Mucosa of gallbladder (tissue), 1 donor: ENCODE measurements around the gene ADCY1. TPM values are rescaled to one million over a fixed set of nuclear protein-coding genes. Genes with fewer than 3 reads are reported as not detected.
"Not testable (repeated sequence)": the region's sequence is repeated elsewhere in the genome, so short reads cannot be mapped to it uniquely, and the experiment has no call there.

Experiments used
- DNase-seq: peaks from one replicate; pipeline ENCODE4 v3.0.0-alpha.2; 2020; ENCODE audit warnings: low spot score
- total RNA-seq: library from RNA; stranded (reverse); gene quantifications from one replicate; pipeline ENCODE4 v1.2.1, GENCODE V29; 2021
- donor health status: DM: no; HTN: no; CAD: no.

Gene ADCY1
- total RNA-seq, 1 donor from 2014 or later = 1.5 TPM

DNA sequence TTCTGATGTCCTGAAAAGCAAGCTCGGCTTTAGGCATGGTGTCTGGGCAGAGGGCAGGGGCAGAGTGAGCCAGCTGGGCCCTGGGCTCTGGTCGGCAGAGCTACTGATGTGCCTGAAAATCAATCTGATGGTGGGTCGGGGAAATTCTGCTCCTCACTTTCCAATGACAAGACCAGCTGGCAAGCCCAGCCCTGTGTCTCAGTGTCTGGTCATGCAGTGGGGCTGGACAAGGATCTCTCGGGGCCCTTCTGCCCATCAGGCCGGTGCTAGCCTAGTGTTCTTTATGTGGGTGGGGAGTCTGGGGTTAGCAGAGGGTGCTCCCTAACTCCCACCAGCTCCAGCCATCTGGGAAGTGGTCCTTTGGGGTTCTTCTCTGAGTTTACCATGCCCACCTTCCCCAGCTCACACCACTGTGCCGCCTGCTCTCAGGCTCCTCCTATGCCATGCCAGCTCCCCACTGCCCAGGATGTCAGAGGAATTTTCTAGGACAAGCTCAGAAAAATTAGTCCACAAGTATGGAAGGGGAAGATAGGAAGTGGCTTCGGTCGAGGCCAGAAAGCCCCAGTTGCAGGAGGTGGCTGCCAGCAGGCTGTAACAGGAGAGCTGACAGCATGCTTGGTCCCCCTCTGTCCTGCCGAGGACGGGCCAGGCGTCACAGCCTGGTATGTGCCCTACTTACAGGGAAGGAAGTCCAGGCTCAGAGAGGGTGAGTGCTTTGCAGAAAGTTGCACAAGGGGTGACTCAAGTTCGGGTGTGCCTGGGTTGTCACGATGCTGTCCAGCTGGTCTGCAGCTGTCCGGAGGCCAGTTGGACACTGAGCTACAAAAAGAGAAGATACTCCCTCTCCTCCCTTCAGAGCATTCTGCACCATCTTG is 135.2 kb downstream of the ADCY1 start:
- peak; percentile 19 for DNase-seq

DNA sequence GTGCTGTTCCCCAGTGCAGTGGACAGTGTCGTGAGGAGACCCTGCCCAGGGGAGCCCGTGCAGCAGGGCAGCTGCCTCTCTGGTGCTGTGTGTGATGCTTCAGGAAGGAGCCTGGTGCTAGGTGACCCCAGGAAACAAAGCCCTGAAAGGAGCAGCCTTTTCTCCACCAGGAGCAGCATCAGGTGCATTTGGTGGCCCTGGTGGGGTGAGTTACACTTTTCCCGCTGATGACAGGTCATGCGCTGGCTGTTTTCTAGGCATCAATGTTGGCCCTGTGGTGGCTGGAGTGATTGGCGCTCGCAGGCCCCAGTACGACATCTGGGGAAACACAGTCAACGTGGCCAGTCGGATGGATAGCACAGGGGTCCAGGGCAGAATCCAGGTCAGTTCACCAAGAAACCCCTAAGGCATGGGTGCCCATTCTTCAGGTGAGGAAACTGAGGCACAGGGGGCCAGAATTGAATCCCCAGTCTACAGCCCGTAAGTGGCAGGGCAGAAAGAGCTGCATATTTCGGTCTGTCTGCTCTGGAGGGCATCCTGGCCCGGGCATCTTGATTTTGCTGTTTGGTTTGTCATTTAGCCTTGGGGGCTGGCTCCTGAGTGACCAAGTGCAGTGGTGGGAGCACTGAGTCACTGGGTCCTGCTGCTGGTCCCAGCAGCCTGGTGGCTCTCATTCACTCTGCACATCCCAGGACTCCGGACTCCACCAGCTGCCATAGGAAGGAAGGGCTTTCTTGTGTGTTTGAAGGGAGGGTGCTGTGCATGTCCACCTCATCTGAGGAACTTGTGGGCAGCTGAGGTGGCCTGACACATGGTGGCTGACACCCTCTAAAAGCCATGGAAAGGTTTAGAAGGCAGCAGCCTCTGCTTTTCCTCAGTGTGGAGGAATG is 136.3 kb downstream of the ADCY1 start:
- peak; percentile 7 for DNase-seq

DNA sequence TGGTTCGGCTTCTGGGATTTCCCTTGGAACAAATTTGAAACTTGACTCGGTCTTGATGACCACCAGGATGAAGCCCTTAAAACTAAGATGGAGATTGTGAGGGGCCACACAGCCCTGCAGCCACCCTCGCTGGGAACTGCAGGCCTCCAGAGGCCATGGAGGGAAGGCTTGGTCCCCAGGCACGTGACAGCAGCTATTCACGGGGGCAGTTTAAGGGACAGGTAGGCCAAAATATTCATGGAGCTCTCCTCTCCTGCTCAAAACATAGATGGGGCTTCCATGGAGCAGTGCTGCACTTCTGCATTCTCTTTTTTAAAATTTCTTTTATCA is 137.0 kb downstream of the ADCY1 start:
- no peak for DNase-seq

DNA sequence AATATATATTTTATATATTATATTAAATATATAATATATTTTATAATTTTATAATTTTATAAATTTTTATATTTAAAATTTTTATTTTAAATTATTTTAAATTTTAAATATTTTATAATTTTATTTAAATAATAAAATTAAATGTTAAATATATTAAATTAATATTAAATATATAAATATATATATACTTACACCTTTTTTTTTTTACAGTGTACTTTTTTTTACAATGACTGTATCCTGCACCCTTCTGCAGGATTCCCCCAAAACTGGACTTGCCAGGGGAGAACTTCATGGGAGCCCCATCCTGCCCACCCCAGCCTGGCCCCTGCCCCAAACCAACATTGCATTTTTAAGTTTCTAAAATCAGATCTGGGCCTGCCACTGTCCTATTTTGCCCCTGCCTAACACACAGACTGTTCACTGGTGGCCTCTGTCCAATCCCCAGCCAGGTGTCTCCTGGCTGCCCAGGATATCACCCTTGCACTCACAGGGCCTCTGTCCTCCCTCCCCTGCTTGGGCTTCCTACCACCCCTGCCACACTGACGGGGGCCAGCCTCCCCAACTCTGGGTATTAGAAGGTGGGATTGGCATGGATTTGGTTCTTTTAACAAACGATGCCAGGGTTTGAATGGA is 138.0 kb downstream of the ADCY1 start:
- no peak for DNase-seq

DNA sequence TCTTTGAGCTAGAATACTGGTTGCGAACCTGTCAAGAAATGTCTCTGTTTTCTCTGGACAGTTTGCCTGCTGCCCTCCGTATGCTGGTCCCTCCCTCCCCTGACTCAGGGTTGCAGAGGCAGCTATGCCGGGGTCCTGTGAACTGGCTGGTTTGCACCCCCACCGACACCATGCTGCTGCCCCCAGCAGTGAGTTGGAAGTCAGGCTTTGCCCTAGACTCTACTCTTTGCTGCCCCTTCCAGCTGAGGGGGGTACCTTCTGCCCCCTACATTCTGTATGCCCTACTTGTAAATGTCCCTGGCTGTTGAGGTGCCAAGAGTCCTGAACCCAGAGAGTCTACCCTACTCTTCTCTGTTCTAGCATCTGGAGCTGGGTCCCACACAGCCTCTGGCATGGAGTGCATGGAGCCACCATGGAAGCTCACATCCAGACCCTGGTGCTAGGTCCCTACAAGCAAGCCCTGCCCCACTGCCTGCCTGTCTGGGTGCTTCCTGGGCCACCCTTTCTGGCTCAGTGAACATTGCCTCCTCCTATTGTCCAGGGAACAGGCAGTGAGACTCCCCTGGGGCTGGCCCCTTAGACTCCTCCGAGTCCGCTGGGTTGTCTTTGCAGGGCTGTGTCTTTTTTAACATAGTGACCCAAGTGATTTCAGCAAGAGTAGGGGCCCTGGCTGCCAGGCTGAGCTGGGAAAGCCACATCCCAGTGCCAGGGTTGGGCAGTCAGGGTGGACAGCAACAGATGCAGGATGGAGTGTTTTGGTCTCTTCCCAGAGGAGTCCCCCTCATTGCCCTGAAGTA is 138.9 kb downstream of the ADCY1 start:
- DNase-seq = no peak

DNA sequence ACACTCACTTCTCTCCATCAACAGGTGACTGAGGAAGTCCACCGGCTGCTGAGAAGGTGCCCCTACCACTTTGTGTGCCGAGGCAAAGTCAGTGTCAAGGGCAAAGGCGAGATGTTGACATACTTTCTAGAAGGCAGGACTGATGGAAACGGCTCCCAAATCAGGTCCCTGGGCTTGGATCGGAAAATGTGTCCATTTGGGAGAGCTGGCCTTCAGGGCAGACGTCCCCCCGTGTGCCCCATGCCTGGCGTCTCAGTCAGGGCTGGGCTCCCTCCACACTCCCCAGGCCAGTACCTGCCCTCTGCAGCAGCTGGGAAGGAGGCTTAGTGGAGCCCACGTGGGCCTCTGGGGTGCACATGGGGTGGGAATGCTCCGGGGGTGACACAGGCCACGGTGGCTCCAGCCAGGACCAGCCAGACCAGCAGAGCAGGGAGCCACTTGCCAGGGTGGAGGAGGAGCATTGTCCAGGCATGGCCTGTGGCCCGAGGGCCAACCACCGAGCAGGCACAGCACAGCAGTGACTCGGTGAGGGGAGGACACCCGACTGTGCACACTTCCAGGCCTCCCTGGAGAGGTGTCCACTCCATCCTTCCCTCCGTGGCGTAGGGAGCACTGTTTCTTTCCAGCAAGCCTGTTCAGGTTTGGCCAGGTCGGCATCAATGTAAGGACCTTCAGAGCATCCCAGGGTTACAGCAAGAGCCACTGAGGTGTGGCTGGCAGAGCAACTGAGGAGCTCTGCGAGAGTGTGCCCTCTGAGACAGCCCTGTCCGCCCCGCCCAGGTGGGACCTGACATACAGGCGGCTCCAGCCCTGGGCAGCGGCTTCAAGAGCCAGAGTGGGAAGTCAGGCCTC is 139.7 kb downstream of the ADCY1 start:
- no peak for DNase-seq

DNA sequence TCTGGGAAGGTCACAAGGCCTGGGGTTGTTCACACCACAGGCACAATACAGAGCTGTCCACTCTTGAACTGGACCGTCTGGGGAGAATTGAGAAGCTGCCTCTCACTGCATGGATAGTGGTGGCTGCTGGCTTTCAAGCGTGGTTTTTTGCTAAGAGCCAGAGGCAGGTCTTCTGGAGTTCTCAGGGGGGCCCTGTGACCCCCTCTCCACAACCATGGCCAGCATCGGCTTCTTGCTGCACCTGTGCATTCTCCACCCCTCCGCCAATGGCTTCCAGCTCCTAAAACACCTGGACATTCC is 140.3 kb downstream of the ADCY1 start:
- DNase-seq = no peak

DNA sequence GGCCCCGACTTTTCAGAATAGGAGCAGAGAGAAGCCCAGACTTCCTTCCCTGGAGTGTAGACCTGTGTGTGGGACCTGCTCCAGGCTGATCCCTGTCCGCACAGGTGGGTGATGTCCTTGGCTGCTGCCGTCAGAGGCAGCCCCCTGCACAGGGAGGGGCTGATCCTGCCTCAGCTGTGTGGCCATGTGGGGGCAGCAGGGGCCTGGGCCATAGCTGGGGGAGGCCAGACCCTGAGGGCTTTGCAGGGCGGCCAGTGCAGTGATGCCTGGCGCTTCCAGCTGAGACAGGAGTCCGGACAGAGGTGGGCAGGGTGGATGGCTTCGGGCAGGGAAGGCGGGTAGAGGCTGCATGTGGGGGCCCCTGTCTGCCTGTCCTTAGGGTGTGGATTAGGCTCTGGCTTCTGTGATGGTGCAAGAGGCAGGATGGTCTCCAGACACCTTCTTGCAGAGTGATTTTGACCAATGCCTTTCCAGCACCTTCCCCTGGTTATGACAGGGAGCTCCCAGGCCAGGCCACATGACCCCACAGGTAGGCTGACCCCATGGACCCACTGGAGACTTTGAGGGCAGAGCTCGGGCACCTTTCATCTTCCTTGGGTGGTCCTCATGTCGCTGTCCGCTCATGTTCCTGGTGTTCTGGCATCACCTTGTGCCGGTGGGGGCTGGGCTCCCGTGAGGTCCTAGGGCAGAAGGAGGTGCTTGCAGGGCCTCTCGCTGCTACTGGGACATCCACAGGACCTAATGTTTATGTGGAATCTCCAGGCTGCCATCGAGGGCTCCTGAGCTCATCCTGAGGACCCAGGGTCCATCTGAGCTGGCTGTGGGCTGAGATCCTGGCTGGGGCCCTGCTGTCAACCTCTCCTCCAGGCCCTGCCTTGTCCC is 141.5 kb downstream of the ADCY1 start:
- no peak for DNase-seq

DNA sequence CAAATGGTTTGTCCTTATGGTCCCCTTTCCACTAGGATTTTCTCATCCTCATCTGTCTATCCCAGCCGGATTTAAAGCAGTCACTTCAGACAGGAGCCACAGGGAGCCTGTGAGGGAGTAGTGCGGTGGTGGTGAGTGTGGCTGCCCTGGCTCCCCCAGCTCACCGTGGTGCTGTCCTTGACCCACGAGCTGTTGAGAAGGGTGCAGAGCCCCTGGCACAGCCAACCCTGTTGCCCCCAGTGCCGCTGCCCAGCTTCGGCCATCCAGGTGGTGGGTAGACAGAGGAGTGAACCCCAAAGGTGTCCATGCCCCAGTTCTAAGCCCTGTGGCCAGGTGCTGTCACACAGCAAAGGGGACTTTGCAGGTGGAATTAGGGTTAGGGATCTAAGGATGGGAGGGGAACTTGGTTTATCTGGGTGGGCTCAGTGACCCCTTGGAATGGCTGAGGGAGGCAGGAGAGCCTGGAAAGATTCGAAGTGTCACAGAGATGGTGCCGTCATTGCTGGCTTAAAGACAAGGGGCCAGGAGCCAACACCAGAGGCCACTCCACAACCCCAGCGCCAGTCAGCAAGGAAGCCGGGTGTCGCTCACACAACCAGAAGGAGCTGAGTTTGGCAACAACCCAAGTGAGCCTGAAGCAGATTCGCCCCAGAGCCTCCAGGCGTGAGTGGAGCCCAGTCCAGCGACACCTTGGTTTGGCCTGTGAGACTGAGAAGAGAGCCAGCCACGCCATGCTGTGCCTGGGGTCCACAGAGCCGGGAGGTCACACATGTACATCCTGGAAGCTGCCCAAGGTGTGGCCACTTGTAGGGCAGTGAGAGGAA is 142.4 kb downstream of the ADCY1 start:
- DNase-seq = no peak

DNA sequence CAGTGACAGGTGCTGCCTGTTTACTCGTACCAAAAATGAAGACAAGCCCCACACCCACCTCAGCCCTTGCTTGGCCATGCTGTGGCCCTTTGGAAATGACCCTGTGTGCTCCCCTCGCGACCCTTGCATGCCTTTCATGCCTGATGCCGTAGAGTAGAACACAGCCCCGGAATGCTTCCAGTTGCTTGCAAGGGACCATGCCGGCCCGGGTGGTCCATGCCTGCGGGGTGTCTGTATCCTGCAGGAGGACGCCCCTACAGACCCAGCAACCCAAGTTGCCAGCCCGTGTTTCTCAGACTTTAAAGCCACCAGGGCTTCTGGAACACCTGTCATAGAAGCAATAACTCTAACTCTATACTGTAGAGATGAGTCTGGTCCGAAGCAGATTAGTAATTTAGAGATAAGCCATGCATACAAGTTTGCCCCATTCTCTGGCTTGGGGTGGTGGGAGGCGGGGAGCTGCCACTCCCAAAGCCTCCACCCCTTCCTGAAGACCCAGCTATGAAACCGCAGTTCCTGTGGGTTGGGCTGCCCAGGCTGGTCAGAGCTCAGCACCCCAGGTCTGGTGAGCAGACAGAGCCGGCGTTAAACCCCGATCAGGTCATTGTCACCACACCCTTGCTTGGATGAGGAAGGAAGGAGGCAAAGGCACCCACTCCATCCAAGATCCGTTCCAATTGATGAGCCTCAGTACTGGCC is 143.5 kb downstream of the ADCY1 start:
- no peak for DNase-seq

DNA sequence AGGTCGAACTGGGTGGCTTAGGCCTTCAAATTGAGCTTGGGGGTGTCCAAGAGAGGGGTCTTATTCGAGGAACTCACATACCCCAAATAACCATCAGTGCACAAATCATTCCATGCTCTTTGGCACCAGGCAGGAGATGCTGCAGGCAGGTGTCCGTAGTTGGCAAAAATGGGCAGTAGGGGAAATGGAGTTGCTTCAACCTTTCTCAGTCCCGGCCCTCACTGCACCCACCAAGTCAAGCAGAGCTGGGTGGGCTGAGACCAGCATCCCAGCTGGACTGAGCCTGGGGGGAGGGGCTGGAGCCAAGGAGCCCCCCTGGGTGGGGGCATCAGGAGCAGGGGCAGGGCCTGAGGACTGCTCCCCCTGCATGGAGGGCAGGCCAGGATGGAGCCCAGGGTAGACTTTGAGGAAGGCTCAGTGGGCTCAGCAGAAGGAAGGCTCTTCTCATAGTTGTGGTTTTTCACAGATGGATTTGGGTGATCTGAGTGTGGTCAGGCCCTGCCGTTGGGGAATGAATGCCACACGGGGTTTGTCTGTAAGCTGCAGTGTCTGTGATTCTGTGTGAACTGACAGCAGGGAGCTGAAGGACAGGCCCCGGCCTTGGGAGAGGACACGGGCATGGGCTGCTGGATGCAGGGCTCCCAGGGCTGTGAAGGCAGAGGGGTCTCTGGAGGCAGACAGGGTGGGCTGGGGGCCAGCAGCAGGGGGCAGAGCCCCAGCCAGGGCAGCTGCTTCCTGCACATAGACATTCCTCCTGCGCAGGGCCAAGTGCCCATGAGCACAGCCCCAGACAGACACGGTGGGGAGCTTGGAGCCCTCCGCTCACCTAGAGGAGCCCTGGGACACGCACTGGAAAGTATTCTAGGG is 144.5 kb downstream of the ADCY1 start:
- no peak for DNase-seq

DNA sequence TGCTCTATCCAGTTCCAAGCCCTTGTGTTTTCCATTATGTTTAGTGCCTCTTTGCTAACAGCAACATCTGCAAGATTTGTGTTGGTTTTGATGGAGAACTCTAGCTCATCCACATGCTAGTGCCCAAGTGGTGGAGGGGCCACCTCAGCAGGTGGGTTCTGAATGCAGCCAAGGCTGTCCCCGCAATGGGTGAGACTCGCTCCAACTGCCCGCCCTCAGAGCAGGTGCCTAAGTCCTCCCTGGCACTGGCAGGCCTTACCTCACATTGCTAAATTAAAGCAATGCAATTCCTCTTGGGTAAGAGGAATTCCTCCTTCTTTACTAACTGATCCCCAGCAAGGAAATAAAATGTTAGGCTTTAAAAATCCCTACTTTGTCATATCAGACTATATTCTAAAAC is 146.8 kb downstream of the ADCY1 start:
- no peak for DNase-seq

DNA sequence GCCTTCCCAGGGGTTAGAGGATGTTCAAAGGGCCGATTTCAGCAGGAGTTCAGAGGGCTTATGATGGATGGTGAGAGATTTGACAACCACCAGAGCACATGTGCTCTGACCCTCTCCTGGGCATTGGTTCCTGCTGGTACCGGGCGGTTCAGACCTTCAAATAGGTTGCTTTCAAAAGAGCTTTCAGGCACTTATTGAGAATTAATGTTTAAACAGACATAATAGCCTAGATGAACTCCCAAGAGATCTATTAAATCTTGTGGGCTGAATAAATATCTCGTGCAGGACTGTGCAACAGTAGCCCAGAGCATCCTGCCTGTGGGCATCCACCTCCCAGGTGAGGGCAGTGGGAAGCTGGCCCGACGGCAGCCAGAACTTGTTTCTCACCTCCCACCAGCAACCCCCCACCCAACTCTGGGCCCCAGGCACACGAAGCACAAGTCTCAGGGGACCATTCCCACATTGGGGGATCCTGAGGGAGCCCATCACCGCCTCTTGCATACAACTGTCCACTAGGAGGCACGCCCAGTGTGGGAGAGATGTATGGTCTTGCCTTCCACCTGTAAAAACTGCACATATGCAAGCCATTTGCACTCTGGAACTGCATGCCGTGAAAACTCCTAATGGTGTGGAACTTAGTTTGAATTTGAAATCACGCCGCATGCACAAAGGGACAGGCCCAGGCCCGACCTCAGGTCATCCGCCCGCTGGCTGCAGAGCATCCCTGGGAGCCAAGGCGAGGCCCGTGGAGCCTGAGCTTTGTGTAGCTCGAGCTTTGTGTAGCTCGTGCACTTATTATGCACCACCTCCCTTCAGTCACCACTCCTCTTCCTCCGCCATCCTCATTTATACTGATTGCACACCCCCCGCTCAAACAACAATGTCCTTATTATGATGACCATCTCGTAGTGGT is 147.8 kb downstream of the ADCY1 start:
- no peak for DNase-seq

DNA sequence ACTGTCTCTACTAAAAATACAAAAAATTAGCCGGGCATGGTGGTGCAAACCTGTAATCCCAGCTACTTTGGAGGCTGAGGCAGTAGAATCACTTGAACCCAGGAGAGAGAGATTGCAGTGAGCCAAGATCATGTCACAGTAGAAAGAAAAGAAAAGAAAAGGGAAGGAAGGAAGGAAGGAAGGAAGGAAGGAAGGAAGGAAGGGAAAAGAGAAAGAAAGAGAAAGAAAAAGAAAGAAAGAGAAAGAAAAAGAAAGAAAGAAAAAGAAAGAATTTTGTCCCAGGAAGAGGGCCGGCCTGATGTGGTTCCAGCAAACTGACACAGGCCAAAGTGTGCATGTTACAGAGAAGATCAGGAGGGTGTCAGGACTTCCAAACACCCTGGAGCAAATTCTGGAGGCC is 151.1 kb downstream of the ADCY1 start:
- DNase-seq = not testable (repeated sequence)

DNA sequence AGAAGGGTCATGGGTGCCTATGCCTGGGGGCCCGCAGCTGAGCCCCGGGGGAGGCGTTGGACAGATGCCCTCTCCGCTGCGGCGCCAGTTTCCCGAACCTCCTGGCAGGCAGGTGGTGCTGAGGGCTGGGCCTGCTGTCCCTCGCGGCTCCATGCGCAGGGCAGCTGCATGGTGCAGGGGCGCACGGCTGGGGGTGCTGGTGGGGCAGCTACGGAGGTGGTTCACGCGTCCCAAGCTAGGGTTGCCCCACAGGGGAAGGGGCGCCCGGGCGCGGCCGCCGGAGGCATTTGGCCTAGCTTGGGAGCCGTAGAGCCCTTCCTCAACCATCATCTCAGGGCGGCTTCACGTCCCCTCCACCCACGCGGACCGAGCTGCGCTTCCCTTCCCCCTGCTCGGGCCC is 152.7 kb downstream of the ADCY1 start:
- no peak for DNase-seq
